ENCODE data around the gene PRSS33. TPM values are rescaled to one million over a fixed set of nuclear protein-coding genes. Genes with fewer than 3 reads are reported as not detected.

PRSS33 gene
- polyA plus RNA-seq, 2 of the 4 experiments (the other 2 are of a cell fraction): 0.04 TPM; not detected in 1

DNA sequence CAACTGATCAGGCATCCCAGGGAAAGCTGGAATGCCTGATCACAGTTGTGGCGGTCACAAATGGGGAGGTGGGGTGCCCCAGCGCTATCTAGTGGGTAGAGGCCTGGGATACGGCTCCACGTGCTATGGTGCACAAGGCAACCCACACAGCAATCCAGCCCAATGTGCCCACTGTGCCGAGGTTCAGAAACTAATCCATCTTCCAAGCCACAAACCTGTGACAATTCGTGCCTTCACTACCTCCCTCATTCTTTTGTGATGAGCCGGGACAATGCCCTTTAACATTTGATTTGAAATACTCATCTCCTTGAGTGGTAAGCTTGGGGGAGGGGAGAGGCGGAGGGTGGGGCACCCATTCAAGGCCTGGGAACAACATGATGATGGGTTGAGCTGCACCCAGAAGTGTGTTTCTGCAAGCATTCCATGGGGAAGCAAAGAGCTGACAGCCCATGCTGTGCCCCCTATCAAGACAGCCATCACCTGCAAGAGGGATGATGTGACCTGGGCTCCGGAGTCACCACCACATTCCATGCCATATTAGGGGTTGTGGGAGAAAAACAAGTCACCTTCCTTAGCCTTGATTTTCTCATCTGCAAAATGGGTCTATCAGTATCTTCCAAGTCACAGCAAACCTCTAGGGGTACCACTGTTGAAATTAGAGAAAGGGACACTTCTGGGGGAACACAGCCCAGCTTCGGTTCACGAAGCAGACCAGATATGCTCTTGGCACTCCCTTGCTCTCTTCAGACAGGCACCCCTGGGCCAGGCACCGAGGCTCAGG, 14.0 kb downstream of the PRSS33 start:
- no peak; the same call in 1 of the 2 replicates for TF ChIP-seq POLR2AphosphoS2 (conservative IDR thresholded peaks at IDR 0.05; ENCODE audit: low read length)
- TF ChIP-seq, protein P1, sequence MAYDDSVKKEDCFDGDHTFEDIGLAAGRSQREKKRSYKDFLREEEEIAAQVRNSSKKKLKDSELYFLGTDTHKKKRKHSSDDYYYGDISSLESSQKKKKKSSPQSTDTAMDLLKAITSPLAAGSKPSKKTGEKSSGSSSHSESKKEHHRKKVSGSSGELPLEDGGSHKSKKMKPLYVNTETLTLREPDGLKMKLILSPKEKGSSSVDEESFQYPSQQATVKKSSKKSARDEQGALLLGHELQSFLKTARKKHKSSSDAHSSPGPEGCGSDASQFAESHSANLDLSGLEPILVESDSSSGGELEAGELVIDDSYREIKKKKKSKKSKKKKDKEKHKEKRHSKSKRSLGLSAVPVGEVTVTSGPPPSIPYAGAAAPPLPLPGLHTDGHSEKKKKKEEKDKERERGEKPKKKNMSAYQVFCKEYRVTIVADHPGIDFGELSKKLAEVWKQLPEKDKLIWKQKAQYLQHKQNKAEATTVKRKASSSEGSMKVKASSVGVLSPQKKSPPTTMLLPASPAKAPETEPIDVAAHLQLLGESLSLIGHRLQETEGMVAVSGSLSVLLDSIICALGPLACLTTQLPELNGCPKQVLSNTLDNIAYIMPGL (CRISPR knock-in tag; IDR thresholded peaks at IDR 0.05; ENCODE audit: borderline replicate concordance): no peak
- peak; percentile 63; the same call in 1 of the 2 replicates for TF ChIP-seq KDM1A (IDR thresholded peaks at IDR 0.05; ENCODE audit: low read depth)
- no peak for TF ChIP-seq SREBF2 (IDR thresholded peaks at IDR 0.05)
- TF ChIP-seq, protein P2, sequence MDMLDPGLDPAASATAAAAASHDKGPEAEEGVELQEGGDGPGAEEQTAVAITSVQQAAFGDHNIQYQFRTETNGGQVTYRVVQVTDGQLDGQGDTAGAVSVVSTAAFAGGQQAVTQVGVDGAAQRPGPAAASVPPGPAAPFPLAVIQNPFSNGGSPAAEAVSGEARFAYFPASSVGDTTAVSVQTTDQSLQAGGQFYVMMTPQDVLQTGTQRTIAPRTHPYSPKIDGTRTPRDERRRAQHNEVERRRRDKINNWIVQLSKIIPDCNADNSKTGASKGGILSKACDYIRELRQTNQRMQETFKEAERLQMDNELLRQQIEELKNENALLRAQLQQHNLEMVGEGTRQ (IDR thresholded peaks at IDR 0.05): no peak
- TF ChIP-seq CHD4 (IDR thresholded peaks at IDR 0.05; ENCODE audit: borderline replicate concordance): peak; percentile 41; the same call in 1 of the 2 replicates
- Histone ChIP-seq H3K4me3 (no peak overlapping the region), H3K9me3 (no peaks in the 10 kb centered on the region), H3K27ac (peak overlapping the region in 1 of 2 experiments; percentile 25; a peak in 1 of 6 replicates), H3K4me2 (no peak overlapping the region), H3K4me1 (peaks cover 48% of the 10 kb centered on the region)
- FAIRE-seq (no peak), ATAC-seq (no peak), DNase-seq (ENCODE audit: low read depth in 1 of 2, low spot score in 1 of 2) (no peak)
- ChIA-PET POLR2A (interaction anchor here (0.6 to 1.0 kb wide), 2 partner anchors 37 to 48 kb away, joined by 3 read pairs; no protein-coding TSS in a partner anchor), CTCF (interaction anchor here (0.9 to 5.9 kb wide), 9 partner anchors 9 to 152 kb away, joined by 3 to 28 read pairs (median 5); no protein-coding TSS in a partner anchor)
- 74% methylated on average over 12 of the region's 12 CpGs for WGBS (ENCODE audit: missing lambda C conversion rate)

DNA sequence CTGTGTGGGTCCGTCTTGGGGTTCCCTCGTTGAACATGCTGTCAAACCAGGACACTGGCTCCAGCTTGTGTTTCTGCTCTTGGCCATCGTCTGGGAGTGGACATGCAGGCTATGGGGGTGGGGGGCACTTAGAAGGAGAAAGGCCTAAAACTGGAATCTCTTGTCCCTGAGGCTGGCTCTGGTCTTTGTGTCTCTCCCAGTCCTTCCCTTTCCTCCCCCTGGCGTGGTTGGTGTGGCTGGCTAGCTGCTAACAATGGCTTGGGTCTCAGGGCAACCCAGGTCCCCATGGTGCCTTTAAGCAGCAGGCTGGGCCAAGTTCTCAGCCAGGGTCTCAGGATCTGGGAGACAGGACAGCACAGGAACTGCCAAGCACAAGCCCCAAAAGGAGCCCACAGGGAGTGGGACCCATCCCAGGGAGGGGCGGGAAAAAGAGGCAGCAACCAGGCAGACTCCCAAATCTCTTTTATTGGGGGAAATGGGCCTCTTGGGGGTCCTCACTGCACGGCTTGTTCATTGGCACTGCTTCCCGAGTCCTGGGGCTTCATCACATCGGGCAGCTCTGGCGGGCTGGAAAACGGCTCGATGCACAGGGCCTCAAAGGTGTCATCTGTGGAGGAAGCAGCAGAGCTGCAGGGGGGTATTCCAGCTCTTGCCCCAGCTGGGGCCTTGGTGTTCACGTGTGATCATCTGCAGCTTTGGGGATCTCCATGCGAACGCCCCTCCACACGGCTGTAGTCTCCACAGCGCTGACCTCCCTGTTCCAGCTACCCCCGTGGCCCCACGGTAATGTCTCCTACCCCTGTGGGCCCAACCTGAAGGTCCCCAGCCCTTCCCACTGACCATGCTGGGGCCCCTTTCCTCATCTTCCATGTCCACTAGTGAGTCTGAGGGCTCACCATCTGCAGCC, 15.6 kb downstream of the PRSS33 start:
- Histone ChIP-seq H3K4me2 (no peak overlapping the region), H3K4me1 (peaks cover 55% of the 10 kb centered on the region), H3K9me3 (no peaks in the 10 kb centered on the region), H3K4me3 (no peak overlapping the region), H3K27ac (no peak overlapping the region)
- ATAC-seq (no peak), FAIRE-seq (no peak), DNase-seq (ENCODE audit: low read depth in 1 of 2, low spot score in 1 of 2) (no peak)
- POLR2A ChIA-PET: interaction anchor here (1.4 to 1.5 kb wide), 2 partner anchors 12 to 17 kb away, joined by 3 read pairs; no protein-coding TSS in a partner anchor
- CTCF ChIA-PET: interaction anchor here (0.7 to 5.9 kb wide), 6 partner anchors 18 to 97 kb away, joined by 3 to 28 read pairs (median 3); no protein-coding TSS in a partner anchor
- WGBS (ENCODE audit: missing lambda C conversion rate): 92% methylated on average over 18 of the region's 18 CpGs
- TF ChIP-seq HOXB13 (CRISPR knock-in tag; IDR thresholded peaks at IDR 0.05; ENCODE audit: low read depth) (no peak), ZC3H11A (IDR thresholded peaks at IDR 0.05) (no peak), POLR2AphosphoS2 (conservative IDR thresholded peaks at IDR 0.05; ENCODE audit: low read length) (peak; percentile 43; the same call in 1 of the 2 replicates)

DNA sequence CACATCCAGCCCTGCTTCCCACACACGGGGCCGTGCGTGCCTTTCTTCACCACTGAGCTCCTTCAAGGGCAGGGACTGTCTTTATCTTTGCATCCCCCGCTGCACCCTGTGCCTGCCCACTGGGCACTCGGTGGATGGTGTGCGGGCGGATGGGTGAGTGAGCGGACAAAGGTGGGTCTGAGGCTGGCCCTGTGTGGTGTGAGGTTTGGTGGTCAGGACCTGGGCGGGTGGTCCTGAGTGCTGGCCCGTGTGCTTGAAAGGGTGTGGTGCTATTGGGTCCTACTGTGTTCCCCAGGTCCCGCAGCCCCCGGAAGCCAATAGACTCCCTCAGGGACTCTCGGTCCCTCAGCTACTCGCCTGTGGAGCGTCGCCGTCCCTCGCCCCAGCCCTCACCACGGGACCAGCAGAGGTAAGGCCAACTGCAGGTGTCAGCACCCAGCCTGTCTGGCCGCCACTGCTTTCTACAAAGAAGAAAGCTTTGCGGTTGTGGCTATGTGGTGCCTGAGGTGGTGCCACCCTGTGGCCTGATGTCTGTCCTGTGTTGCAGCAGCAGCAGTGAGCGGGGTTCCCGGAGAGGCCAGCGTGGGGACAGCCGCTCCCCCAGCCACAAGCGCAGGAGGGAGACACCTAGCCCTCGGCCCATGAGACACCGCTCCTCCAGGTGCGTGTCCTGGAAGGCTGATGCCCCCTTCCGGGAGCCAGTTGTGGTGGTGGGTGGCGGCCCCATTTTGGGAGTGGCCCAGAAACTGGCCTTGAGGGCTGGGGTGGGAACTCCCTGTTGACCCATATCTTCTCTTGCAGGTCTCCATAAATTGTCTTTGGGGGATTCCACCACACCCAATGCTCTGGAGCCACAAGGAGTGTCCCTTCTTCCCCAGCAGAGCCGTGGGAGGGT, 17.1 kb downstream of the PRSS33 start:
- peak in 1 of 2 experiments; percentile 55 for DNase-seq (ENCODE audit: low read depth in 1 of 2, low spot score in 1 of 2)
- TF ChIP-seq FOSB (CRISPR knock-in tag; IDR thresholded peaks at IDR 0.05): no peak
- no peak for TF ChIP-seq HOXA7 (CRISPR knock-in tag; IDR thresholded peaks at IDR 0.05)
- 0 out of 2 replicates have a peak, but pooled peaks have one; percentile 69 for TF ChIP-seq POLR2AphosphoS2 (conservative IDR thresholded peaks at IDR 0.05; ENCODE audit: low read length)
- Histone ChIP-seq H3K4me2 (peak overlapping the region; percentile 24; the same call in 1 of the 3 replicates), H3K4me3 (no peak overlapping the region), H3K27ac (peak overlapping the region; percentile 15 to 62; a peak in 3 of 6 replicates), H3K4me1 (peaks cover 48% of the 10 kb centered on the region), H3K9me3 (no peaks in the 10 kb centered on the region)
- FAIRE-seq: no peak
- ChIA-PET CTCF (interaction anchor here (0.5 to 2.3 kb wide), 6 partner anchors 12 to 150 kb away, joined by 3 to 10 read pairs (median 5); no protein-coding TSS in a partner anchor), POLR2A (interaction anchor here (1.0 kb wide), 1 partner anchor 17 kb away, joined by 3 read pairs; no protein-coding TSS in a partner anchor)
- ATAC-seq: peak; percentile 37 to 39; a peak in 5 of 6 replicates
- WGBS (ENCODE audit: missing lambda C conversion rate): 87% methylated on average over 22 of the region's 32 CpGs
